ENCODE measurements around the gene EDIL3. TPM values are rescaled to one million over a fixed set of nuclear protein-coding genes. Genes with fewer than 3 reads are reported as not detected.

The EDIL3 gene
- total and polyA plus RNA-seq, 10 of the 15 experiments (the other 5 are each of a cell fraction or from before 2014, with no cell fraction given): 0.01 to 0.62 (median 0.20) TPM

GRCh38 chr5:84292788-84293653 is 91.7 kb downstream of the EDIL3 start:
- H3K9ac ChIP-seq (ENCODE audit: control insufficient read depth, insufficient read depth, low read length): no peak overlapping the region
- no peak overlapping the region for H3K27ac ChIP-seq (ENCODE audit: control insufficient read depth, insufficient read depth)
- DNase-seq (ENCODE audit: low read depth, low spot score) (no peak), FAIRE-seq (no peak), ATAC-seq (peak; percentile 43)
- ChIA-PET CTCF (interaction anchor here (1.2 kb wide), 1 partner anchor 14 kb away, joined by 3 read pairs; no protein-coding TSS in a partner anchor), RAD21 (ENCODE audit: unreplicated experiment) (no interaction called here), SMC1A (ENCODE audit: uncharacterized antibody, unreplicated experiment) (interaction anchor here (0.6 to 0.9 kb wide), 2 partner anchors 11 to 282 kb away, joined by 3 to 4 read pairs; no protein-coding TSS in a partner anchor), POLR2A (interaction anchor here (0.6 kb wide), 1 partner anchor 524 kb away, joined by 3 read pairs; no protein-coding TSS in a partner anchor)
- no peaks in the 10 kb centered on the region for H3K79me2 ChIP-seq (ENCODE audit: control insufficient read depth, insufficient read depth, low read length)
- H3K27me3 ChIP-seq (replicated peaks in 1 of 2; ENCODE audit: control insufficient read depth in 2 of 2, insufficient read depth in 2 of 2, low read length in 1 of 2): no peaks in the 10 kb centered on the region
- no peak overlapping the region for H3K4me3 ChIP-seq
- peak overlapping the region; percentile 29 for H2AFZ ChIP-seq (ENCODE audit: control insufficient read depth, low read depth, low read length)
- no peaks in the 10 kb centered on the region for H4K20me1 ChIP-seq (ENCODE audit: control insufficient read depth, insufficient read depth)
- intact Hi-C loops (cut with micrococcal nuclease; ENCODE audit: unreplicated experiment): no loop called here
- no TSS peak for BruUV-seq (replicated peaks)
- H3K4me1 ChIP-seq (ENCODE audit: control insufficient read depth, insufficient read depth, low read length): no peaks in the 10 kb centered on the region
- TF ChIP-seq NFYB (IDR thresholded peaks at IDR 0.05; ENCODE audit: insufficient read depth, low read depth, low read length) (peak; percentile 71), IKZF2 (IDR thresholded peaks at IDR 0.05) (no peak)
- H3K4me2 ChIP-seq (ENCODE audit: control insufficient read depth, insufficient read depth): no peak overlapping the region
- 38% methylated on average over 14 of the region's 14 CpGs for WGBS (ENCODE audit: insufficient coverage, insufficient replicate concordance, low lambda C conversion rate, missing lambda C conversion rate)
- H3K9me3 ChIP-seq (replicated peaks; ENCODE audit: control insufficient read depth, insufficient read depth, low read length): no peaks in the 10 kb centered on the region
- no peaks in the 10 kb centered on the region for H3K36me3 ChIP-seq (ENCODE audit: control insufficient read depth in 2 of 2, insufficient read depth in 2 of 2, low read length in 1 of 2)
- in situ Hi-C loops (cut with MboI): no loop called here

- no peaks in the 10 kb centered on the region for H3K27me3 ChIP-seq (replicated peaks in 1 of 2; ENCODE audit: control insufficient read depth in 2 of 2, insufficient read depth in 2 of 2, low read length in 1 of 2)
- H4K20me1 ChIP-seq (ENCODE audit: control insufficient read depth, insufficient read depth): no peaks in the 10 kb centered on the region
- no peak overlapping the region for H3K9ac ChIP-seq (ENCODE audit: control insufficient read depth, insufficient read depth, low read length)
- no peaks in the 10 kb centered on the region for H3K9me3 ChIP-seq (replicated peaks; ENCODE audit: control insufficient read depth, insufficient read depth, low read length)
- ChIA-PET CTCF (no interaction called here), POLR2A (no interaction called here), SMC1A (ENCODE audit: uncharacterized antibody, unreplicated experiment) (interaction anchor here (0.6 kb wide), 1 partner anchor 22 kb away, joined by 3 read pairs; no protein-coding TSS in a partner anchor), RAD21 (ENCODE audit: unreplicated experiment) (no interaction called here)
- H2AFZ ChIP-seq (ENCODE audit: control insufficient read depth, low read depth, low read length): no peak overlapping the region
- intact Hi-C loops (cut with micrococcal nuclease; ENCODE audit: unreplicated experiment): no loop called here
- BruUV-seq (replicated peaks): no TSS peak
- WGBS (ENCODE audit: insufficient coverage, insufficient replicate concordance, low lambda C conversion rate, missing lambda C conversion rate): 0% methylated on average over 1 of the region's 1 CpG
- ATAC-seq: no peak
- H3K36me3 ChIP-seq (ENCODE audit: control insufficient read depth in 2 of 2, insufficient read depth in 2 of 2, low read length in 1 of 2): no peaks in the 10 kb centered on the region
- no peak for TF ChIP-seq NFYB (IDR thresholded peaks at IDR 0.05; ENCODE audit: insufficient read depth, low read depth, low read length)
- no peak for TF ChIP-seq ZNF687 (IDR thresholded peaks at IDR 0.05)
- no peak for TF ChIP-seq PML (IDR thresholded peaks at IDR 0.05; ENCODE audit: low read length)
- no peak for TF ChIP-seq CHD4 (IDR thresholded peaks at IDR 0.05)
- no peaks in the 10 kb centered on the region for H3K4me1 ChIP-seq (ENCODE audit: control insufficient read depth, insufficient read depth, low read length)
- no peak overlapping the region for H3K27ac ChIP-seq (ENCODE audit: control insufficient read depth, insufficient read depth)
- H3K79me2 ChIP-seq (ENCODE audit: control insufficient read depth, insufficient read depth, low read length): no peaks in the 10 kb centered on the region
- in situ Hi-C loops (cut with MboI): no loop called here
- H3K4me3 ChIP-seq: no peak overlapping the region
- no peak for FAIRE-seq
- no peak for DNase-seq (ENCODE audit: low read depth, low spot score)
- H3K4me2 ChIP-seq (ENCODE audit: control insufficient read depth, insufficient read depth): no peak overlapping the region
These were observed 92.6 kb downstream of the EDIL3 start for GRCh38 chr5:84292000-84292642.
